Measurements from ENCODE around the gene E4F1. TPM values are rescaled to one million over a fixed set of nuclear protein-coding genes. Genes with fewer than 3 reads are reported as not detected.

The E4F1 gene
- total and polyA plus RNA-seq, 9 of the 15 experiments (the other 6 are each of a cell fraction or from before 2014, with no cell fraction given) = 0.48 to 94.9 (median 20.4) TPM

GRCh38 chr16:2251296-2252111 lies 28.1 kb downstream of the E4F1 start, which contains the start of gene ECI1 (continued):
- 0 out of 2 replicates have a peak, but pooled peaks have one; percentile 2 for TF ChIP-seq STAG1 (CRISPR knock-in tag; IDR thresholded peaks at IDR 0.05; ENCODE audit: borderline replicate concordance)
- peak; percentile 25; the same call in 1 of the 2 replicates for TF ChIP-seq ZBTB17 (CRISPR knock-in tag; IDR thresholded peaks at IDR 0.05)
- peak; percentile 85 for TF ChIP-seq CXXC5 (CRISPR knock-in tag; IDR thresholded peaks at IDR 0.05)
- TF ChIP-seq ZNF740 (CRISPR knock-in tag; IDR thresholded peaks at IDR 0.05) = peak; percentile 39; the same call in 1 of the 2 replicates
- peak in 1 of 2 experiments; percentile 80; a peak in 2 of 4 replicates for TF ChIP-seq ZNF740 (tag; IDR thresholded peaks at IDR 0.05)
- TF ChIP-seq HDAC6 (IDR thresholded peaks at IDR 0.05; ENCODE audit: low read depth, low read length) = 0 out of 2 replicates have a peak, but pooled peaks have one; percentile 25
- peak; percentile 83 for TF ChIP-seq GABPA (tag; conservative IDR thresholded peaks at IDR 0.05; ENCODE audit: low read depth)
- TF ChIP-seq PRPF4 (IDR thresholded peaks at IDR 0.05; ENCODE audit: insufficient read depth, low read depth, low read length, poor library complexity, severe bottlenecking) = peak; percentile 74
- 0 out of 2 replicates have a peak, but pooled peaks have one; percentile 34 for TF ChIP-seq ZFP91 (CRISPR knock-in tag; IDR thresholded peaks at IDR 0.05)
- TF ChIP-seq KAT7 (CRISPR knock-in tag; IDR thresholded peaks at IDR 0.05; ENCODE audit: borderline replicate concordance) = peak; percentile 26; the same call in 1 of the 2 replicates
- TF ChIP-seq CBX1 (IDR thresholded peaks at IDR 0.05; ENCODE audit: low read depth) = peak; percentile 47; the same call in 1 of the 2 replicates
- TF ChIP-seq MAZ (CRISPR knock-in tag; conservative IDR thresholded peaks at IDR 0.05 in 1 of 2, IDR thresholded peaks at IDR 0.05 in 1 of 2) = peak; percentile 93 to 97
- no peak; the same call in 1 of the 2 replicates for TF ChIP-seq ZBTB40 (IDR thresholded peaks at IDR 0.05)
- no peak for TF ChIP-seq ZBTB40 (CRISPR knock-in tag; IDR thresholded peaks at IDR 0.05)

Measured in K562 (cell line).